Activated naive CD4-positive, alpha-beta T cell treated with anti-CD3 and anti-CD28 coated beads, Interleukin-2, amount 50 U/mL, for 72 hours (primary cell): ENCODE measurements around the gene ATP5F1E. TPM values are rescaled to one million over a fixed set of nuclear protein-coding genes. Genes with fewer than 3 reads are reported as not detected.
"Not testable (repeated sequence)": the region's sequence is repeated elsewhere in the genome, so short reads cannot be mapped to it uniquely, and the experiment has no call there.

Source experiments
- ATAC-seq, 2 donors: fragments of 150-1000 bp; cut with Tn5 transposase; 2 replicates each; pipeline ENCODE4 v1.10.0; 2021; ENCODE audit warnings: mild to moderate bottlenecking in 2 of 2, moderate library complexity in 2 of 2
- DNase-seq, 2 donors: peaks; one replicate each; pipeline ENCODE4 v3.0.0; 2021 to 2022; ENCODE audit warnings: low spot score in 2 of 2
- H3K27ac Mint-ChIP-seq, 2 donors: one replicate each; pipeline ENCODE4 v1.8.0; 2022; ENCODE audit warnings: mild to moderate bottlenecking in 2 of 2, mixed read lengths in 2 of 2
- H3K36me3 Mint-ChIP-seq, 2 donors: one replicate each; pipeline ENCODE4 v1.8.0; 2022; ENCODE audit warnings: mixed read lengths in 2 of 2
- H3K9me3 Mint-ChIP-seq, 2 donors: one replicate each; pipeline ENCODE4 v1.8.0; 2022; ENCODE audit warnings: mixed read lengths in 2 of 2
- total RNA-seq, 2 donors: library from RNA; stranded (reverse); gene quantifications; one replicate each; pipeline ENCODE4 v1.2.3, GENCODE V29; 2022

ATP5F1E gene
- total RNA-seq, 2 donors from 2014 or later, result 63.2 to 76.7 TPM

GRCh38 chr20:59015411-59015810 lies 16.7 kb downstream of the ATP5F1E start:
- Mint-ChIP-seq H3K9me3 (no peaks in the 10 kb centered on the region), H3K27ac (no peak overlapping the region), H3K36me3 (no peaks in the 10 kb centered on the region)
- ATAC-seq (no peak), DNase-seq (no peak)

DNA sequence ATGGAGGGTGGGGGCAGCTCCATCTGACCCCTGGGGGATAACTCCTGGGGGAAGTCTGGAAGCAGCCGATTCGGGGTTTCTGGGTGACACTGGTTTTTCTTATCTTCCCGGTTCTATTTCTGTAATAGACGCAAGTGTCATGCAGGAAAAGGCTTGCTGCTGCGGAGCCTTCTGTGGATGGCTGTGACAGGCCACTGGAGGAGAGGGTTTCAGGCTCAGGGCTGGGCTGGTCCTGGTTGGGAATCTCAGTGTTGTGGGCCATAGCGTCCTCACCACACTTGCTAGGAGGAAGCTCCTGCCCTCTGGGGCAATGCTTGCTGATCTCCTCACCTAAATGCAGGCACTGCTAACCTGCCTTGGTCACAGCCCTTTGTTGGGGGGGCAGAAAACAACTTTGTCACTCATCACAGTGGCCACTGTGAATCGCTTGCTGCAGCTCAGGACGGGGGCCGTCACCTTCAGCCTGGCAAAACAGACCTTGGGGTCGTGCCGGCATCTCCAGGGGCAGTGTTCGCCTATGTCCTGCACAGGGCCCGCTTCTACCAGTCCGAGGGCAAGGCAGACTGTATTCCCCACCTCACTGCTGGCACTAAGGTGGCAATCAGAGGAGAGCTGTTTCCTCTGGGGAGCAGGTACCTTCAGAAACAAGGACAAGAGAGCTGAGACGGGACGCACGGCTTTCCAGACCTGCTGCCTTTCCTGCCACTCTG lies 17.3 kb downstream of the ATP5F1E start:
- Mint-ChIP-seq H3K36me3 (no peaks in the 10 kb centered on the region), H3K9me3 (no peaks in the 10 kb centered on the region), H3K27ac (peak overlapping the region in 1 of 2 donors; percentile 17)
- ATAC-seq (no peak), DNase-seq (peak in 1 of 2 donors; percentile 47)

DNA sequence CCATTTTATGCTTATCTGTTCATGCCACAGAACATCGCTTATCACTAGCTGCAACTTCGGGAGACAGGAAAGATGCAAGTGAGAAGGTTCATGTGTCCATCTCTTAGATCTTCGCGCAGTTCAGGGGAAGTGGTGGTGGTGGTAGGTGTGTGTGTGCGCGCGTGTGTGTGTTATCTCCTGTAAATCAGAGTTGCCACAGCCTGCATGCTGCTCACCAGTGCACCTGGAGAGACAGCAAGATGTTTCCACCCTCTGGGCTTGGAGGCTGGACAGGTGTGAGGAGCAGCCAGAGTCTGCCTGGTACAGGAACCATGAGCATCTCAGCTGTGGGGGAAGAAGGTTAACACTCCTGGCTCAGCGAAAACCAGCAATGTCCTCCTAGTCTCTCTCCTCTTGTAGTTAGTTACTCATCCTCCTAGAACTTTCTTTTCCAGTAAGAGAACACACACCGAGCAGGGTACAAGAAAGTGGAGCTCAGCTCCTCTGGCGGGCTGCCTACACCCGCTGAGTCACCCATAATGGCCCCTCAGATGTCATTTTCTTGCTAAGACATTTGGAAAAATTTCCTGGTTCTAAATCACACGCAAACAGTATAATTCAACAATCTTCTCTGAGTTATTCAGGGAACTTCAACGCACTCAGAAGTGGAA lies 18.1 kb downstream of the ATP5F1E start:
- DNase-seq, result peak in 1 of 2 donors; percentile 45
- Mint-ChIP-seq H3K36me3 (no peaks in the 10 kb centered on the region), H3K27ac (peak overlapping the region in 1 of 2 donors; percentile 17), H3K9me3 (no peaks in the 10 kb centered on the region)
- peak; percentile 39 to 46 for ATAC-seq

- ATAC-seq, result no peak
- Mint-ChIP-seq H3K27ac (peak overlapping the region in 1 of 2 donors; percentile 58), H3K36me3 (no peaks in the 10 kb centered on the region), H3K9me3 (no peaks in the 10 kb centered on the region)
- peak in 1 of 2 donors; percentile 44 for DNase-seq
These were observed 18.8 kb downstream of the ATP5F1E start for GRCh38 chr20:59013031-59013951.

GRCh38 chr20:59011874-59012157 lies 20.3 kb downstream of the ATP5F1E start:
- not testable (repeated sequence) for ATAC-seq, DNase-seq

DNA sequence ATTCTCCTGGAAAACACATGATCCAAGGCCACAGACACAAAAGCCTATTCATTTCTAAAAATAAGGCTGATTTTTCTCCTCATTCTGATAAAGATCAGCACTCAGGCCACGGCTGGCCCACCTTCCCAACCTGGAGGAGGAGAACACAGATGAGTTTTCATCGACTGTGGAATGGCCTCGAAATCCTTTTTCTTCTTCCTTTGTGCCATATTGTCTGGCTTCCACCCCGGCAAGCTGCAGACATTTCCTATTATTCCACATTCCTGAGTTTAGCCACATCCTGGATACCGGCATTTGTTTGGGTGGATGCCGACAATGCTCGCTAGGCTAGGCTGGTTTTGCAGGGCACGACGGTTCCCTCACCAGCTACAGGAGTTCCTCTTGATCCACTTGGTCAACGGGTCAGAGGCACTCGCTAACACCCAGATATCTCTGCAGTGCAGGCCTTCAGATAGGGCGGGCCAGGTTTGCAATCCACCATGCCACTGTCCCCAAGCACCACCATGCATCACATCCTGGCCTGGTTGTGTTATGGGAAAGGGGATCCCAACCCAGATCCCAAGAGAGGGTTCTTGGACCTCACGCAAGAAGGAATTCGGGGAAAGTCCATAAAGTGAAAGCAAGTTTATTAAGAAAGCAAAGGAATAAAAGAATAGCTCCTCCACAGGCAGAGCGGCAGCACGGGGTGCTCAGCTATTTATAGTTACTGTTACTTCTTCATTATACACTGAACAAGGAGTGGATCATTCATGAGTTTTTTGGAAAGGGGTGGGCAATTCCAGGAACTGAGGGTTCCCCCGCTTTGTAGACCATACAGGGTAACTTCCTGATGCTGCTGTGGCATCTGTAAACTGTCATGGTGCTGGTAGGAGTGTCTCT lies 20.9 kb downstream of the ATP5F1E start:
- H3K9me3 Mint-ChIP-seq, result no peaks in the 10 kb centered on the region
- ATAC-seq (no peak), DNase-seq (peak in 1 of 2 donors; percentile 37)
- no peaks in the 10 kb centered on the region for H3K36me3 Mint-ChIP-seq
- no peak overlapping the region for H3K27ac Mint-ChIP-seq

More at GRCh38 chr20:59011874-59012157, 20.3 kb downstream of the ATP5F1E start:
- not testable (repeated sequence) for H3K36me3 Mint-ChIP-seq, H3K27ac Mint-ChIP-seq, H3K9me3 Mint-ChIP-seq

- H3K27ac Mint-ChIP-seq, result no peak overlapping the region
- no peaks in the 10 kb centered on the region for H3K36me3 Mint-ChIP-seq
- DNase-seq (peak in 1 of 2 donors; percentile 44), ATAC-seq (no peak)
- no peaks in the 10 kb centered on the region for H3K9me3 Mint-ChIP-seq
These were observed 21.7 kb downstream of the ATP5F1E start for GRCh38 chr20:59010321-59010994.

DNA sequence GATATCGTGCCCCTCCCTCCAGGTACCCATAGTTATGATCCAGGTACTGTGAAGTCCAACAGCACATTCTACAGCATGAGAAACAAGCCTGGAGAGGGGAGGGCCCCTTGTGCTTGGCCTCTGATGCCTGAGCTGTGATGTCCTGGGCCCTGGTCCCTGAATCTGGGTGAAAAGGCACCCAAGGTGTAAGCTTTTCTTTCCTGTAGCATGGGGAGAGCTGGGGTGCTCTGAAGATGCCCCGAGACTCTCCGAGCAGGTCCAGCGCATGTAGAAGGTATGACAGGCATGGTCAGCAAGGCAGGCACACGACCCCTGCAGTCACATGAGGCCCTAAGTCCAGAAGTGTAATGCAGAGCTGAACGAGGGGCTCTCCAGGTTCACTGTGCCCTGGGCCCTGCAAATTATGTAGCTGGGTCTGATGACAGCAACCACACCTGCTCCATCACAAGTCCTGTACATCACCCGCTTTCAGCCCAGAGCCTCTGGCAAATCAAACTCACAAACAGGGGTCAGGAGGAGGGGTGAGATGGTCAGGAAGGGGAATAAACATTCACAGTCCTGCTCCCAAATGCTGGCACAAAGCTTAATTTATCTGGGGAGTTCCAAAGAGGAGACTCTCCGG lies 23.3 kb downstream of the ATP5F1E start:
- no peak overlapping the region for H3K27ac Mint-ChIP-seq
- peaks cover 0 to 9% of the 10 kb centered on the region in 2 donors for H3K36me3 Mint-ChIP-seq
- H3K9me3 Mint-ChIP-seq, result no peaks in the 10 kb centered on the region
- ATAC-seq (no peak), DNase-seq (peak in 1 of 2 donors; percentile 35)

DNA sequence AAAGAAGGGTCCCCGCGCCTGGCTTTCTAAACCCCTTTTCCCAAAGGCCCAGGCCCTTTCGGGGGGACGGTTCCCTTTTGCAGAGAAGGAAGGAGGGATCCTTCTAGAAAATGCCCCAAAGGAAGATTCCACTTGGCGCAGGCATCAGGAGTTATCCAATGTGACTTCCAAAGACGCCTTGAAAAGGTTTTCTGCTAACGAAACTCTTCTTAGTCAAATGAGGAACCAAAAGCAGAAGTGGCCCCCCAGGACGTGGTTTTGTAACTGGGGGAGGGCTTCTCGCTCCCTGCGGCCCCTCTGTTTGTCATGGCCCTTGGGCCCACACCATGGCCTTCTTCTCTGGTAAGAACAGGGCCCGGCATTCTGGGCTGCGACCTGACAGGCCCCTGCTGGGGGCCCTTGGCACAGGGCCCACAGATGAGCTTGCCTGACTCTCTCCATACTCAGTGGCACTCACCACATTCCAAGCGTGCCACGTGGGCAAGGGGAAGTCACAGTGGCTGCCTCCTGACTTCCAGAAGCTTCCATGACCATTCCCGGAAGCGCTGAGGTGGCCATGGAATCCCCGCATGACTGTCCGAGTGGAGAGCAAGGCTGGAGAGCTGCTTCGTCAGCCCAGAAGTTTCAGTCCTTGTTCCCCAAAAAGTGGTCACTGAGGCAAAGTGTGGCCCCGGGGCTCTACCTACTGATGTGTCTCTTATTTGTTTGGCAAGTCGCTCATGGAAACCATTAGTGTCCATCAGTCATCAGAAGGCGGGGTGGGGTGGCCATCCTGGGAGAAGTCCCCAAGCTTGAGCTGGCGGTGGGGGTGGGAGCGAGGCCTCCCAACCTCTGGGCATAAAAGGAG lies 24.2 kb downstream of the ATP5F1E start:
- ATAC-seq, result no peak
- Mint-ChIP-seq H3K27ac (peak overlapping the region in 1 of 2 donors; percentile 90), H3K36me3 (peaks cover 0 to 14% of the 10 kb centered on the region in 2 donors), H3K9me3 (no peaks in the 10 kb centered on the region)
- DNase-seq, result peak in 1 of 2 donors; percentile 53

DNA sequence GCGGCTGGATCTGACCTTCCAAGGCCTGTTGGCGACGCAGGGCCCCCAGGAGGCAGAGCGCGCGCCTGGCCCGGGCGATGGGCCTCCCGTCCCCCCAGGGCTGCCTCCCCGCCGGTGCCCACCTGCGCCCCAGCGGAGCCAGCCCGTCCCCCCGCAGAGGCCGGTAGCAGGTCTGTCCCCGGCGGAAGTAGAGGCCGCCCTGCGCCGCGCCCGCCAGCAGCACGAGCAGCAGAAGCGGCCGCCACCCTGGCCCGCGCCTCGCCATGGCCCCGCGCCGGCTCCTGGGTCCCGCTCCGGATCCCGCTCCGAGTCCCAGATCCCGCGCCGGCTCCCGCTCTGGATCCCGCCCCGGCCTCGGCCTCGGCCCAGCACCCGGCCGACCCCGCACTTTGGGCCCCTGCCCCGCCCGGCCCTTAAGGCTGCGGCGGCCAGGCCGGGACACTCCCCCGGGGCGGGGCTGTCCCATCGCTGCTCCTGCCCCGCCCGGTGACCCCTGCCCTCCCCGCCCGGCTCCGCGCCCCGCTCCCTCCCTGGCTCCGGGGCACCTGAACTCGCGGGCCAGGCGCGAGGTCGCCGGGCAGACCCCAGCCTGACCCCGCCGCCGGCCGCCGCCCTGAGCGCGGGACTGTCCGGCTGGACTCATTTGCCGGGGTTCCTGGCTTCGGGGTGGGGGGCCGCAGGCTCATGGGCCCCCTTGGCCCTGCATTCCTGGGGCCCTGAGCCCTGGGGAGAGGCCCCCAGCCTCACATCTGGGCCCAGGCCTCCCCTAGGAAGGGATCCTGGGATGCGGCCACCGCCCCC lies 25.1 kb downstream of the ATP5F1E start, which contains the start of gene CTSZ:
TSS of gene CTSZ (minus strand) at position 391 of the 801 bp plus-strand sequence. CDS start at position 265, 126 bp downstream.
- peak; percentile 55 to 66 for DNase-seq
- H3K36me3 Mint-ChIP-seq, result peaks cover 0 to 14% of the 10 kb centered on the region in 2 donors
- ATAC-seq, result peak; percentile 60 to 81
- H3K9me3 Mint-ChIP-seq, result no peaks in the 10 kb centered on the region
- H3K27ac Mint-ChIP-seq, result peak within 1 kb of the TSS; percentile 73 to 90

GRCh38 chr20:59006167-59006863 lies 25.8 kb downstream of the ATP5F1E start:
- ATAC-seq (peak in 1 of 2 donors; percentile 11), DNase-seq (peak in 1 of 2 donors; percentile 56)
- H3K27ac Mint-ChIP-seq, result peak overlapping the region; percentile 73 to 82
- peaks cover 0 to 14% of the 10 kb centered on the region in 2 donors for H3K36me3 Mint-ChIP-seq
- H3K9me3 Mint-ChIP-seq, result no peaks in the 10 kb centered on the region

GRCh38 chr20:59005523-59006166 lies 26.5 kb downstream of the ATP5F1E start:
- no peak for DNase-seq
- Mint-ChIP-seq H3K9me3 (no peaks in the 10 kb centered on the region), H3K27ac (peak overlapping the region; percentile 73 to 92), H3K36me3 (peaks cover 0 to 14% of the 10 kb centered on the region in 2 donors)
- ATAC-seq, result peak in 1 of 2 donors; percentile 6
